ENCODE results near the gene SPARC.
"Not testable (repeated sequence)": the region's sequence is repeated elsewhere in the genome, so short reads cannot be mapped to it uniquely, and the experiment has no call there.

SPARC gene

GRCh38 chr5:151700296-151700695 lies 13.6 kb upstream of the SPARC start:
- DNase-seq = no peak

GRCh38 chr5:151699071-151699901 lies 12.6 kb upstream of the SPARC start:
- no peak for DNase-seq

- not testable (repeated sequence) for DNase-seq
These were observed 11.4 kb upstream of the SPARC start for GRCh38 chr5:151698081-151698480.

- DNase-seq = no peak
These were observed 10.7 kb upstream of the SPARC start for GRCh38 chr5:151697452-151697851.

- no peak for DNase-seq
These were observed 9.9 kb upstream of the SPARC start for GRCh38 chr5:151696470-151697061.

GRCh38 chr5:151695464-151695863 lies 8.7 kb upstream of the SPARC start:
- DNase-seq = no peak

- DNase-seq = no peak
These were observed 7.3 kb upstream of the SPARC start for GRCh38 chr5:151694035-151694485.

- no peak for DNase-seq
These were observed 5.6 kb upstream of the SPARC start for GRCh38 chr5:151692312-151692711.

- no peak for DNase-seq
These were observed 5.0 kb upstream of the SPARC start for GRCh38 chr5:151691706-151692105.

GRCh38 chr5:151689591-151689990 lies 2.9 kb upstream of the SPARC start:
- DNase-seq = not testable (repeated sequence)

GRCh38 chr5:151688436-151688835 lies 1.7 kb upstream of the SPARC start:
- DNase-seq = no peak

- DNase-seq = no peak
These were observed 704 bp downstream of the SPARC start for GRCh38 chr5:151685749-151686673.

GRCh38 chr5:151684690-151685361 lies 1.9 kb downstream of the SPARC start:
- no peak for DNase-seq

GRCh38 chr5:151683986-151684588 lies 2.6 kb downstream of the SPARC start:
- no peak for DNase-seq

GRCh38 chr5:151683444-151683843 lies 3.3 kb downstream of the SPARC start:
- DNase-seq = no peak

- DNase-seq = no peak
These were observed 3.9 kb downstream of the SPARC start for GRCh38 chr5:151682751-151683331.

GRCh38 chr5:151682240-151682639 lies 4.5 kb downstream of the SPARC start:
- DNase-seq = no peak

- no peak for DNase-seq
These were observed 5.7 kb downstream of the SPARC start for GRCh38 chr5:151680944-151681427.

GRCh38 chr5:151680156-151680505 lies 6.6 kb downstream of the SPARC start:
- not testable (repeated sequence) for DNase-seq

- DNase-seq = no peak
These were observed 7.1 kb downstream of the SPARC start for GRCh38 chr5:151679421-151680155.

GRCh38 chr5:151678713-151679112 lies 8.0 kb downstream of the SPARC start:
- no peak for DNase-seq
